HG03097 (cell line): Measurements from ENCODE around the gene TIMP4.

Experiments used
- ATAC-seq: cut with Tn5 transposase; IDR thresholded peaks from one replicate; pipeline ENCODE4 v1.9.1; 2021; ENCODE audit not compliant: unreplicated experiment, low FRiP score

TIMP4 gene

GRCh38 chr3:12107071-12107713 lies 51.5 kb downstream of the TIMP4 start:
- no peak for ATAC-seq
